Smooth muscle cell (in vitro differentiated cells): ENCODE results near the gene CD4. TPM values are rescaled to one million over a fixed set of nuclear protein-coding genes. Genes with fewer than 3 reads are reported as not detected.

Source experiments
- DNase-seq: peaks from one replicate; lab custom pipeline; 2025; ENCODE audit not compliant: unreplicated experiment; lab: John Stamatoyannopoulos, UW
- H2AFZ ChIP-seq: fragments of 200-600 bp; sonication (generic); 2 replicates; pipeline ENCODE4 v1.6.0; 2016; ENCODE audit warnings: antibody characterized with exemption, low read depth, mild to moderate bottlenecking
- H3F3A ChIP-seq: fragments of 200-600 bp; sonication (generic); 2 replicates; pipeline ENCODE4 v1.6.0; 2017; ENCODE audit warnings: antibody characterized with exemption, low read depth
- H3K27ac ChIP-seq: fragments of 200-600 bp; sonication (generic); 2 replicates; pipeline ENCODE4 v1.5.1; 2016; ENCODE audit warnings: low read depth, mild to moderate bottlenecking
- H3K27me3 ChIP-seq: fragments of 200-600 bp; sonication (generic); 2 replicates; pipeline ENCODE4 v1.6.1; 2016; ENCODE audit warnings: low read depth, mild to moderate bottlenecking
- H3K36me3 ChIP-seq: fragments of 200-600 bp; sonication (generic); 2 replicates; pipeline ENCODE4 v1.5.1; 2016; ENCODE audit warnings: low read depth
- H3K4me1 ChIP-seq: fragments of 200-600 bp; sonication (generic); 2 replicates; pipeline ENCODE4 v1.5.1; 2016; ENCODE audit warnings: low read depth
- H3K4me2 ChIP-seq: fragments of 200-600 bp; sonication (generic); 2 replicates; pipeline ENCODE4 v1.6.0; 2016; ENCODE audit warnings: mild to moderate bottlenecking
- H3K4me3 ChIP-seq: fragments of 200-600 bp; sonication (generic); 2 replicates; pipeline ENCODE4 v1.5.1; 2016; ENCODE audit warnings: mild to moderate bottlenecking
- H3K79me2 ChIP-seq: fragments of 200-600 bp; sonication (generic); 2 replicates; pipeline ENCODE4 v1.6.0; 2016; ENCODE audit warnings: low read depth, mild to moderate bottlenecking
- H3K9ac ChIP-seq: fragments of 200-600 bp; sonication (generic); 2 replicates; pipeline ENCODE4 v1.6.0; 2016; ENCODE audit warnings: low read depth
- H3K9me3 ChIP-seq: fragments of 200-600 bp; sonication (generic); replicated peaks from 2 replicates; pipeline ENCODE4 v1.5.1; 2016; ENCODE audit warnings: low read depth
- H4K20me1 ChIP-seq: fragments of 200-600 bp; sonication (generic); 2 replicates; pipeline ENCODE4 v1.6.0; 2016; ENCODE audit warnings: low read depth
- CTCF ChIP-seq: fragments of 200-600 bp; sonication (generic); IDR thresholded peaks from 2 replicates; pipeline ENCODE4 v1.5.1; 2017; ENCODE audit warnings: borderline replicate concordance, mild to moderate bottlenecking, antibody characterized with exemption; ENCODE audit not compliant: insufficient read depth, poor library complexity, severe bottlenecking
- WGBS: methylation state at CpG from one replicate; pipeline ENCODE4 v1.1.7; 2016; ENCODE audit warnings: low lambda C conversion rate; 5-methylcytosine and 5-hydroxymethylcytosine counted together
- polyA plus RNA-seq: library from polyadenylated mRNA; unstranded; fragments of >200 nt; fragmentation: Nextera tagmentation; extraction: Ambion mirVana; gene quantifications from 2 replicates; pipeline ENCODE4 v1.2.1, GENCODE V29; 2016
- total RNA-seq: library from RNA; depleted of rRNA; stranded (reverse); fragments of >200 nt; gene quantifications from 2 replicates; pipeline ENCODE4 v1.2.3, GENCODE V29; 2014

The CD4 gene
- total and polyA plus RNA-seq, 2 experiments from 2014 or later = 0.13 to 2.5 TPM

GRCh38 chr12:6786416-6787094, 2.8 kb upstream of the CD4 start:
- no peaks in the 10 kb centered on the region for H3F3A ChIP-seq
- H4K20me1 ChIP-seq = no peaks in the 10 kb centered on the region
- H3K4me2 ChIP-seq = no peak overlapping the region
- H3K27ac ChIP-seq = no peak overlapping the region
- no peak overlapping the region for H3K4me3 ChIP-seq
- no peak for DNase-seq
- WGBS = 76% methylated on average over 9 of the region's 9 CpGs
- no peak for TF ChIP-seq CTCF
- no peaks in the 10 kb centered on the region for H3K79me2 ChIP-seq
- H3K9ac ChIP-seq = no peak overlapping the region
- peaks cover 7% of the 10 kb centered on the region for H3K4me1 ChIP-seq
- H3K27me3 ChIP-seq = no peaks in the 10 kb centered on the region
- no peak overlapping the region for H2AFZ ChIP-seq
- H3K9me3 ChIP-seq = no peaks in the 10 kb centered on the region
- no peaks in the 10 kb centered on the region for H3K36me3 ChIP-seq

GRCh38 chr12:6787309-6787708, 2.0 kb upstream of the CD4 start:
- H3F3A ChIP-seq = no peaks in the 10 kb centered on the region
- H3K4me3 ChIP-seq = no peak overlapping the region
- no peak overlapping the region for H3K9ac ChIP-seq
- no peak overlapping the region for H3K4me2 ChIP-seq
- H3K27ac ChIP-seq = no peak overlapping the region
- no peaks in the 10 kb centered on the region for H3K36me3 ChIP-seq
- DNase-seq = no peak
- H3K79me2 ChIP-seq = no peaks in the 10 kb centered on the region
- TF ChIP-seq CTCF = no peak
- H4K20me1 ChIP-seq = no peaks in the 10 kb centered on the region
- H3K4me1 ChIP-seq = peaks cover 9% of the 10 kb centered on the region
- H3K27me3 ChIP-seq = no peaks in the 10 kb centered on the region
- WGBS = 95% methylated on average over 5 of the region's 5 CpGs
- no peak overlapping the region for H2AFZ ChIP-seq
- H3K9me3 ChIP-seq = no peaks in the 10 kb centered on the region

GRCh38 chr12:6790496-6791150, 1.3 kb downstream of the CD4 start:
- Histone ChIP-seq H3K4me3 (no peak overlapping the region), H3F3A (no peaks in the 10 kb centered on the region), H3K4me2 (no peak overlapping the region), H3K27me3 (no peaks in the 10 kb centered on the region), H3K4me1 (peaks cover 17% of the 10 kb centered on the region), H3K27ac (no peak overlapping the region), H3K9ac (no peak overlapping the region), H4K20me1 (no peaks in the 10 kb centered on the region), H3K9me3 (no peaks in the 10 kb centered on the region), H2AFZ (no peak overlapping the region), H3K79me2 (no peaks in the 10 kb centered on the region), H3K36me3 (no peaks in the 10 kb centered on the region)
- 94% methylated on average over 12 of the region's 12 CpGs for WGBS
- no peak for TF ChIP-seq CTCF
- no peak for DNase-seq
